Measurements from ENCODE around the gene LSAMP. TPM values are rescaled to one million over a fixed set of nuclear protein-coding genes. Genes with fewer than 3 reads are reported as not detected.

Gene LSAMP
- total RNA-seq, 3 donors from 2014 or later: 0.78 to 39.8 (median 1.9) TPM

DNA sequence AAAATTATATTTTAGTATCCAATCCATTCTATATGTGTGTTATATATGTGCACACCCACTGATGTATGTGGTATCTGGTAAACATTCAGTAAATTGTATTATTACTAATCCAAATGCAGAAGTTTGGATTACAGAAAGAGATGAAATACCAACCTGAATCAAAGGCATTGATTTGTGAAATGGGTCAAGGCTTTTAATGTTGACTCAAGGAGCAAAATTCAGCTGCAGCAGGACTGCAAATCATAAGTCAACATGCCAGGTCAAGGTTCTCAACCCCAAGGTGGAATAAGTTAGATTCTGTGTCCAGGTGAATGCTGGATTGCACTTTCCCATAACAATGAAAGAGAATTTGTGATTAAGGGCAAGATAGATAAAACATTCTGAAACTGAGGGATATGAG is 631.3 kb downstream of the LSAMP start:
- no peak for DNase-seq
- no peak for ATAC-seq
- no peaks in the 10 kb centered on the region for H3K36me3 ChIP-seq (ENCODE audit: low read depth)
- H3K4me3 ChIP-seq: no peak overlapping the region
- intact Hi-C loops (cut with DNase I, micrococcal nuclease): no loop called here
- H3K4me1 ChIP-seq (ENCODE audit: low read depth): no peaks in the 10 kb centered on the region
- TF ChIP-seq, protein P1, sequence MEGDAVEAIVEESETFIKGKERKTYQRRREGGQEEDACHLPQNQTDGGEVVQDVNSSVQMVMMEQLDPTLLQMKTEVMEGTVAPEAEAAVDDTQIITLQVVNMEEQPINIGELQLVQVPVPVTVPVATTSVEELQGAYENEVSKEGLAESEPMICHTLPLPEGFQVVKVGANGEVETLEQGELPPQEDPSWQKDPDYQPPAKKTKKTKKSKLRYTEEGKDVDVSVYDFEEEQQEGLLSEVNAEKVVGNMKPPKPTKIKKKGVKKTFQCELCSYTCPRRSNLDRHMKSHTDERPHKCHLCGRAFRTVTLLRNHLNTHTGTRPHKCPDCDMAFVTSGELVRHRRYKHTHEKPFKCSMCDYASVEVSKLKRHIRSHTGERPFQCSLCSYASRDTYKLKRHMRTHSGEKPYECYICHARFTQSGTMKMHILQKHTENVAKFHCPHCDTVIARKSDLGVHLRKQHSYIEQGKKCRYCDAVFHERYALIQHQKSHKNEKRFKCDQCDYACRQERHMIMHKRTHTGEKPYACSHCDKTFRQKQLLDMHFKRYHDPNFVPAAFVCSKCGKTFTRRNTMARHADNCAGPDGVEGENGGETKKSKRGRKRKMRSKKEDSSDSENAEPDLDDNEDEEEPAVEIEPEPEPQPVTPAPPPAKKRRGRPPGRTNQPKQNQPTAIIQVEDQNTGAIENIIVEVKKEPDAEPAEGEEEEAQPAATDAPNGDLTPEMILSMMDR (IDR thresholded peaks at IDR 0.05): no peak
- H3K9me3 ChIP-seq: no peaks in the 10 kb centered on the region

DNA sequence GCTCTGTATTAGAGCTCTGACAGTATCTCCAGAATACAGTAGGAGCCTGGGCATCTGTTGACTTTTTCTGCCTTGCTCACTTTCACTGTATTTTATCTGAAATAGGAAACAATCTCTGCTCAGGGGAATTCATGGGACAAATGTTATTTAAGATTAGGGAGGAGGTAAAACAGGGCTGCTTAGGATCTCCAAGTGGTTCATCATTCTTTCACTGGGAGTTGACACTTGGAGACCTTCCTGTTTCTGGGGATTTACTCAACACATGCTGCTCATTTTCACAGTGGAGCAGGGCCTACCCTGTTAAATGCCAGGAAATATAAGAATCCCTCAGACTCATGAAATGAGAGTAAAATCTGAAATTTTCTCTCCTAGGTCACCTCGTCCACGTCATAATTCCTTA is 636.5 kb downstream of the LSAMP start:
- intact Hi-C loops (cut with DNase I, micrococcal nuclease): no loop called here
- DNase-seq (no peak), ATAC-seq (no peak)
- Histone ChIP-seq H3K4me3 (no peak overlapping the region), H3K36me3 (ENCODE audit: low read depth) (no peaks in the 10 kb centered on the region), H3K4me1 (ENCODE audit: low read depth) (no peaks in the 10 kb centered on the region), H3K9me3 (no peaks in the 10 kb centered on the region)
- TF ChIP-seq, protein P1 (IDR thresholded peaks at IDR 0.05): no peak

DNA sequence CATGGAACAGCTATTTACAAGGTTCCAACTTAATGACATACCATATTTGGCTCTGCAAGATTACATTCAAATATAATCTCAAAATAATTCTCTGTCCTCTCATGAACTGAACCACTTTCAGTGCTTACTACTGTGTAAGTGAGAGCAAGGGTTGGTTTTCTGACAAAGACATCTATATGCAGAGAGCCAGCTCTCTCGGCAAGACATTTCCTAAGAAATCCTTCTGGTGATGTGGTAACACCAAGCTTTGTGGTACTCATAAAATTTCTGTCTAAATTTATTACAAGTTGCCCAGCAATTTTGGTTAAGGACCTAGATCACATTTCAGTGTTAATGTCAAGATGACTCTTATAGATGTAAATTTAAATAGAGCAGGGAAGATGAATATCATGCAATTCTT is 637.0 kb downstream of the LSAMP start:
- no peaks in the 10 kb centered on the region for H3K4me1 ChIP-seq (ENCODE audit: low read depth)
- H3K36me3 ChIP-seq (ENCODE audit: low read depth): no peaks in the 10 kb centered on the region
- no peaks in the 10 kb centered on the region for H3K9me3 ChIP-seq
- DNase-seq (no peak), ATAC-seq (no peak)
- H3K4me3 ChIP-seq: no peak overlapping the region
- intact Hi-C loops (cut with DNase I, micrococcal nuclease): no loop called here
- TF ChIP-seq, protein P1 (IDR thresholded peaks at IDR 0.05): no peak

- H3K4me1 ChIP-seq (ENCODE audit: low read depth): no peaks in the 10 kb centered on the region
- intact Hi-C loops (cut with DNase I, micrococcal nuclease): no loop called here
- TF ChIP-seq, protein P1 (IDR thresholded peaks at IDR 0.05): no peak
- no peaks in the 10 kb centered on the region for H3K9me3 ChIP-seq
- no peak overlapping the region for H3K4me3 ChIP-seq
- DNase-seq (no peak), ATAC-seq (no peak)
- H3K36me3 ChIP-seq (ENCODE audit: low read depth): no peaks in the 10 kb centered on the region
These were observed 638.8 kb downstream of the LSAMP start for GRCh38 chr3:115806501-115806900.

DNA sequence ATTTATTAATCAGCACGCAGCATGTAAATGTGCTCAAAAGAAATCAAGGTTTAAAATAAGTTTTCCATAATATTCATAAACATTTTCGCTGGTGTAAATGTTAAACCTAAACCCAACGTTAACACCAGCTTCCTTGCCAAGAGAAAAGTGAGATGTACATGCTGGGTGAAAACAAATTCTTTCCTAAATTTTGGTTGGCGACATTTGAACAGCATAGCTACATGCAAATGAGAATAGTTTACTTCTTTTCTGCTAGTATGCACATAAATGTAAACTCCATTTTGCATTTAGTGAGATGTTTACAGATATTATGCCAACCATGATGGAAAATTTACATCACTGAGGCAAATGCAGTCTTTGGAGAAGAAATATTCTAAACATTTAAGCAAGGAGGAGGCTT is 639.8 kb downstream of the LSAMP start:
- H3K4me1 ChIP-seq (ENCODE audit: low read depth): no peaks in the 10 kb centered on the region
- H3K9me3 ChIP-seq: no peaks in the 10 kb centered on the region
- ATAC-seq: no peak
- TF ChIP-seq, protein P1 (IDR thresholded peaks at IDR 0.05): no peak
- no peak overlapping the region for H3K4me3 ChIP-seq
- no peak for DNase-seq
- intact Hi-C loops (cut with DNase I, micrococcal nuclease): no loop called here
- no peaks in the 10 kb centered on the region for H3K36me3 ChIP-seq (ENCODE audit: low read depth)

DNA sequence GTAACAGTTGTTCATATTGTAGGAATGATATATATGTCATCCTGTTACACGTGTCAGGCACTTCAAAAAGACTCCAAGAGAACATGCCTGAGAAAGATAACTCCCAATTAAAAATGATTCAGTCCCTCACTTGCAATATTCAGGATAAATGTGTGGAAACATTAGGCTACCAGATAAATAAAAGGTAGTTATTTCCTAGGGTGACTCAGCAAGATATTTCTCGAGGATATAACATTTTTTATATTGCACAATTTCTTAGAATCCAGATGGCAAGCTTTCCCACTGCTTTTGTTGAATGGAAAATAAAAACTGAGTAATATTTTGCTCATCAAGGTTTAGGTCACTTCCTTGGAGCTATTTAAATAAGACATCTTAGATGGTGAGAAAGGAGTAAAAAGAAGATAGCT is 640.6 kb downstream of the LSAMP start:
- TF ChIP-seq, protein P1 (IDR thresholded peaks at IDR 0.05): no peak
- intact Hi-C loops (cut with DNase I, micrococcal nuclease): no loop called here
- H3K36me3 ChIP-seq (ENCODE audit: low read depth): no peaks in the 10 kb centered on the region
- no peaks in the 10 kb centered on the region for H3K4me1 ChIP-seq (ENCODE audit: low read depth)
- no peaks in the 10 kb centered on the region for H3K9me3 ChIP-seq
- no peak for DNase-seq
- H3K4me3 ChIP-seq: no peak overlapping the region
- ATAC-seq: no peak
